ENCODE data around the gene TAAR6.
"Not testable (repeated sequence)": the region's sequence is repeated elsewhere in the genome, so short reads cannot be mapped to it uniquely, and the experiment has no call there.

TAAR6 gene

DNA sequence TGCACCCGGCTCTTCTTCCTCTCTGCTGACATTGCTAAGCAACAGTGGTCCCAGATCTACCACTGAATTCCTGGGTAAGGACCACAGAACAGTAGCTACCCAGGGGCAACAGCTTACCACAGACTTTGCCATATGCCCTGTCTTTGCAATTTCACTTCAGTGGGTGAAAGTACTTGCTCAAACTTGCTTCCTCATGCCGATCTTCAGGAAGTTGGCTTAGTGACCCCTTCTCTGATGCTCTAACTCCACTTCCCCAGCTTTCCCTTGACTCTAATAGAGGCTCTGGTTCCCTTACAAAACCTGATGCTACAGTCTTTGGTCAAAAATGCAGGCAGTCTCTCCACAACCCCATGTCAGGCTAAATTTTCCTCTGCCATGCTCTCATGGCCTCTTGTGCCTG lies 22.7 kb downstream of the TAAR6 start:
- no peak for DNase-seq

DNA sequence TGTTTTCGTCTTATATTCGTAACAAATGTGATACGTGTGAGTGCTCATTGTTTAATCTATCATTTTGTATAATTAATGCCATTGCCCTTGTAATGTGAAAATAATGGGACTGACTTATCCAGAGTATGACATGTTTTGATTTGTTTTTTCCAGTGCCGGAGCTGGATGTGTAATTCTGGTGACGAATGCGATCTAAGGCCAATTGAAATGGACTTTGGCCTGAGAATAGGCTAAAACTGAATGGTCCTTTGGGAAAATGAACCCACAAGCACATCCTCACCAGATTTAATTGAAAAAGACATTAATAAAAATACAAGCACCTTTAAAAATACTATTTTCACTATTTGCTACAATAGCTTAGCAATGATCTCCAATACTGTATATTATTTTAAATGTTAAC lies 26.1 kb downstream of the TAAR6 start:
- DNase-seq = no peak

DNA sequence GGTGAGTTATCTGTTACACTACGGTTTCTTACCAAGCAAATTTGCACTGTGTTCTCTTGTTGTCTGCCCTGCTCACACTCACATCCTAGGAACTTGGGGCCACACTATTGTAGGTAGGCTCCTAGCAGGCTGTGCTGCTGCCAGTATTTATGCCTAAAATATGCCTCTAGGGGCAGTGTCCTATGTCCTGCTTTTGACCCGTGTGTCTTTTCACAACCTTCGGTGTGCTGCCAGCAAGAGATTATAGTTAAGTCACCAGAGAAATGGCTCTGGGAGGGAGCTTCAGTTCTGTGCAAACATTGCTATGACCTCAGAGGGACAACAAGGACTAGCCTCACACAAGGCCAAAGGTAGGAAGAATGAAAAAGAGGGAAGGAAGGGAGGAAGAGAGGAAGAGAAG lies 28.4 kb downstream of the TAAR6 start:
- peak; percentile 1 for DNase-seq

DNA sequence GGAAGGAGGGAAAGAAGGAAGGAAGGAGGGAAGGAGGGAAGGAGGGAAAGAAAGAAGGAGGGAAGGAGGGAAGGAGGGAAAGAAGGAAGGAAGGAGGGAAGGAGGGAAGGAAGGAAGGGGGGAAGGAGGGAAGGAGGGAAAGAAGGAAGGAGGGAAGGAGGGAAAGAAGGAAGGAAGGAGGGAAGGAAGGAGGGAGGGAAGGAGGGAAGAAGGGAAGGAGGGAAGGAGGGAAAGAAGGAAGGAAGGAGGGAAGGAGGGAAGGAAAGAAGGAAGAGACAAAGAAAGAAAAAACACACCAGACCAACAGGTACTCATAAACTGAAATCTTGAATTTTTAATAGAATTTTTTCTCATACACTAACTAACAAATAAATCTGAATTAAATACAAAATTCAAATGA lies 30.8 kb downstream of the TAAR6 start:
- DNase-seq = not testable (repeated sequence)

DNA sequence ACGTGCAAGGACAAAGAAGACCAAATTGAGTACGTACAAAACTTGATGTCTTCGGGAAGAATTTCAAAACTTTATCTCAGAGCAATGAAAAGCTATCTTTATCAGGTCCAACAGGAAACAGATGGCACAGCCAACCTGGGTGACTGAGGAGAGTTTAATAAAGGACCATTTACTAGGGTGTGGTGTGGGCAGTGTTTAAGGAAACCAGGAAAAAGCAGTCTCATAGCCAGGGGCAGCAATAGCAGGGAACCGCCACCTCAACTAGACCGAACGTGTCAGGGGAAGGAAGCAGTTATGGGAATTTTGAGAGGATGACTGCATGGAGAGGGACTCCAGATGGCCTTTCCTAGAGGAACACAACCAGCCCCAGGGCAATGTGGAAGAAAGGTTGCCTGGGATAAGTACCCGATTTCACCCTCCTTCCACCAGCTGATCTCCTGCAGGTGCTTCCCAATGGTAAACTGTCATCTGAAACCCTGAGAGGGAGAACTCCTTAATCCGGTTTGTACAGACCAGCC lies 34.6 kb downstream of the TAAR6 start:
- DNase-seq = no peak

DNA sequence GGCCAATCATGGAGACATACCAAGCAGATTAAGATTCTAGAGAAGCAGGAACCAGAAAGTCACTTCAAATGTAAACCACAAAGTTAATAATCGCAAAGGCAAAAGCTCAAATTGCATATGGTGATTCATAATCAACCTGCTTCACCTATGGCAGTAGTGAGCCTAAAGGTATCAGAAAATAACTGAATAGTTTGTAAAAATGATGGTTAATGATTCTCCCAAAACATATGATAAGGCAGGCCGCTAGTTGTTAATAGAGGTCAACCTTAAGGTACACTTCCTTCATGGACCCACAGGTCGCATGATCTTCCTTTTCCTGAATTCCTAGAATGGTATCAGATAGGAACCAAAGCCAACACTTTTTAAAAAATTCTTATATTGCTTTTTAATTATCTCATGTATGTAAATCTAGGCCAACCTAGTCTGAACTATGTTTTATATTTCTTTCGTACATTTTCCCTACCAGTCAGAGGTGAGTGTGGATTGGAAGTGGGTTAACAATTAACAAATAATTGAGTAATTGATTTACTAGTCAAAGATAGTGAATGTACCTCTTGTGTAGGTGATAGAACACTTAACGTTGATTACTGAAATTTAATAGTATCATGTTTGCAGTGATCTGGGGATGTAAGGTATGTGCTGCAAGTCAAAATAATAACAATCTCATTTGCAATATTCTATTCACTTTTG lies 37.6 kb downstream of the TAAR6 start:
- no peak for DNase-seq

DNA sequence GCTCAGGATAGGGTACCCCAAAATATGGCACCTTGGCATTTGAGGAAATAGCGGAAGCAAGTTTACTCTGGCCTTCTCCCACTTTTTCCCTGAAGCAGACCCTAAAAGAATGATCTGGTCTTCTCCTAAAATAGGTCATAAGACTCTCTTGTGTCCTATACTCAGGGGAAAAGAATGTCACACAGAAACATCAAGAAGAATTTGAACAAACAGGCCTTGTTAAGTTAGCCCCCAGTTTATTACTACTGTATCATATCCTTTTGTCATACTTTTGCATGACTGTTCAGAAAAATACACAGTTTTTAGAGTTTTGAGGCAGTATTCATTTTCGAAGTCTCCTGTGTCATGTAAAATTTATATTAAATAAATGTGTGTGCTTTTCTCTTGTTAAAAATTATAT lies 41.5 kb downstream of the TAAR6 start:
- no peak for DNase-seq

DNA sequence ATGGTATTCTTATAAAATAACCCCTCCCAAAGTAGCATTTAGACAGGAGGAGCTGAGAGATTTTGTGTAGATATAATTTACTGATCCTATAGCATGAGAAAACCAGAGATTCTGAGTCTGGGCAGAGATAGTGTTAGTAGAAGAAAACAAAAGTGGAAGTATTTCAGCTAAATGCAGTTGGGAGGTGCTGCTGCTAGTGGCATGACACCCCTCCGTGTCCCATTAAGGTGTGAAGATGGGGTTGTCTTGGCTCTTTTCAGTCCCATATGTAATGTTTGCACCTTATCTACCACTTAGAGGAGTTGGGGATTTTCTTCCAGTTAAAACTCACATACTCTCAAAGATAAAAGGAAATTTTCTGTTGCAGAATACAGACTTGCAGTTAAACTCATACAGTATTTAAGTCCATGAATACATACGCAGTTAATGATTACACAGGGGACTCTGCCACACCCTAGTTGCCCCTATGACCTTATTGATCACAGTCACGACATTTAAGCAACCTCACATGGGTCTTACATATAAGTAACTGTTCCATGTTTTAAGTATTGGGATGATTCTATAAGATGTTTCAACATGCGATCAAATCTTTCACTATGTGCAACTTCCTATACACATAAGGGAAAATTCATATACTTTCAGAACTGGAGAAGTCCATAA lies 42.5 kb downstream of the TAAR6 start:
- no peak for DNase-seq

DNA sequence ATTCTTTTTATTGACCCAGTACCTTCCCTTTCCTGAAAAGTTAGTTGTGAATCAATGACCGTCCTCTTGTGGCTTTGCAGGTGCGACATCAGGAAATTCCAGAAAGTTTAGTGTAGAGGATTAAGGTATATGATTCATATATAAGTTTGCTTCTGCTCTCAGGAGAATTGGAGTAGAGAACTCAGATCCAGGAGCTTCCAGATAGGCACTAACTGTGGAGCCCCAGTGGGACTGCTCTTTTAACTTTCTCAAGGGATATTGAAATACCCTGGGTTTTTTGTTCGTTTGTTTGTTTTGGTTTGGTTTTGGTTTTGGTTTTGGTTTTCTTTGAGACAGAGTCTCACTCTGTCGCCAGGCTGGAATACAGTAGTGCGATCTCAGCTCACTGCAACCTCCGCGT lies 44.4 kb downstream of the TAAR6 start:
- no peak for DNase-seq

DNA sequence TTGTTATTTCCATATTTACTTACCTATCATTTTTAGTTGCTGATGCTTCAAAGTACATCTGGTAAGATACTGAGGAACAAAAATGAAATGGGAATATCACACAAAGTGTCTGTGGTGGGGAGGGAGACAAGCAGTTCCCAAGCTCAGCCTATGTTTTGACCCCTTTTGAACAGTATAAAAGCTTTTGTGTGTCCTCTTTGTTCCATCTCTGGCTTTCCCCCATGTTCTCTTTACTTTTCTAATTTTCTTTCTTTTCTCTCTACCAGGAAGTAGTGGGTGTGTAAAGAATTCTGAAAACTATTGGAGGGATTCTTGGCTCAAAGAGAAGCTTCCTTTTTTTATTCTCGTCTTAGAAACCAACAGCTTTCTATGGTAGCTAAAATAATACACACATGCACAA lies 46.6 kb downstream of the TAAR6 start:
- no peak for DNase-seq
